Fibroblast of the aortic adventitia (primary cell): ENCODE data around the gene IGSF9B. TPM values are rescaled to one million over a fixed set of nuclear protein-coding genes. Genes with fewer than 3 reads are reported as not detected.

Experiments
- DNase-seq: peaks from one replicate; pipeline ENCODE4 v3.0.0-alpha.2; 2010; ENCODE audit warnings: low read depth
- H3K4me3 ChIP-seq: 2 replicates; pipeline ENCODE4 v1.5.1; 2011; ENCODE audit warnings: low read depth, mild to moderate bottlenecking, control low read depth, low read length, moderate library complexity
- CTCF ChIP-seq: IDR thresholded peaks from 2 replicates; pipeline ENCODE4 v1.5.1; 2011; ENCODE audit warnings: mild to moderate bottlenecking, low read length, control low read depth, inconsistent platforms; ENCODE audit not compliant: insufficient read depth
- total RNA-seq: library from RNA; depleted of rRNA; stranded (reverse); fragments of >200 nt; gene quantifications from 2 replicates; pipeline ENCODE4 v1.2.3, GENCODE V29; 2012; ENCODE audit warnings: low replicate concordance

The IGSF9B gene
- total RNA-seq, 1 donor, result 3.2 TPM

- no peak for DNase-seq
- H3K4me3 ChIP-seq, result no peak overlapping the region
Measured at GRCh38 chr11:133978794-133979193, 22.0 kb upstream of the IGSF9B start.

GRCh38 chr11:133977067-133977677, 20.4 kb upstream of the IGSF9B start:
- no peak for TF ChIP-seq CTCF
- no peak for DNase-seq
- H3K4me3 ChIP-seq, result no peak overlapping the region

More at GRCh38 chr11:133978794-133979193, 22.0 kb upstream of the IGSF9B start:
- no peak for TF ChIP-seq CTCF

- H3K4me3 ChIP-seq, result no peak overlapping the region
- TF ChIP-seq CTCF, result no peak
Measured at GRCh38 chr11:133975488-133975849, 18.7 kb upstream of the IGSF9B start.

GRCh38 chr11:133974836-133975487, 18.2 kb upstream of the IGSF9B start:
- no peak overlapping the region for H3K4me3 ChIP-seq
- no peak for TF ChIP-seq CTCF
- DNase-seq, result no peak

More at GRCh38 chr11:133975488-133975849, 18.7 kb upstream of the IGSF9B start:
- no peak for DNase-seq

GRCh38 chr11:133971881-133972280, 15.1 kb upstream of the IGSF9B start:
- H3K4me3 ChIP-seq, result no peak overlapping the region
- DNase-seq, result no peak
- TF ChIP-seq CTCF, result no peak

- H3K4me3 ChIP-seq, result no peak overlapping the region
- DNase-seq, result no peak
- no peak for TF ChIP-seq CTCF
Measured at GRCh38 chr11:133969112-133969511, 12.3 kb upstream of the IGSF9B start.

GRCh38 chr11:133968300-133968699, 11.5 kb upstream of the IGSF9B start:
- DNase-seq, result no peak
- no peak for TF ChIP-seq CTCF
- no peak overlapping the region for H3K4me3 ChIP-seq
